Skeletal muscle tissue (tissue), 4 donors: ENCODE measurements around the gene UNC119. TPM values are rescaled to one million over a fixed set of nuclear protein-coding genes. Genes with fewer than 3 reads are reported as not detected.
A peak's percentile ranks its signal among the peaks of the same experiment; 100 is the strongest.

Source experiments
- H3K27ac ChIP-seq: one replicate; pipeline ENCODE4 v1.7.0; 2013; ENCODE audit warnings: mild to moderate bottlenecking, low read depth, low read length, inconsistent platforms
- H3K27me3 ChIP-seq, 3 donors: one replicate each; pipeline ENCODE4 v1.7.0; 2013; ENCODE audit warnings: low read length in 3 of 3; ENCODE audit not compliant: control insufficient read depth in 3 of 3, insufficient read depth in 3 of 3
- H3K36me3 ChIP-seq, 3 donors: one replicate each; pipeline ENCODE4 v1.7.0; 2013; ENCODE audit warnings: low read length in 3 of 3; ENCODE audit not compliant: control insufficient read depth in 3 of 3, insufficient read depth in 3 of 3
- H3K4me1 ChIP-seq, 3 donors: one replicate each; pipeline ENCODE4 v1.7.0; 2013; ENCODE audit warnings: low read length in 3 of 3, mild to moderate bottlenecking in 3 of 3; ENCODE audit not compliant: control insufficient read depth in 3 of 3, insufficient read depth in 3 of 3
- H3K4me3 ChIP-seq, 3 donors: one replicate each; pipeline ENCODE4 v1.7.0; 2013; ENCODE audit warnings: low read length in 3 of 3
- H3K9ac ChIP-seq, 3 donors: one replicate each; pipeline ENCODE4 v1.7.0; 2013; ENCODE audit warnings: low read length in 3 of 3, mild to moderate bottlenecking in 3 of 3, moderate library complexity in 2 of 3, low read depth in 1 of 3
- H3K9me3 ChIP-seq, 3 donors: one replicate each; pipeline ENCODE4 v1.7.0; 2013; ENCODE audit warnings: low read length in 3 of 3; ENCODE audit not compliant: control insufficient read depth in 3 of 3
- total RNA-seq: library from RNA; depleted of rRNA; stranded (reverse); fragments of >200 nt; gene quantifications from one replicate; pipeline ENCODE4 v1.2.3, GENCODE V29; 2014
- donor health status: Osteomylitis.

UNC119 gene
- total RNA-seq, 1 donor from 2014 or later = 5.7 TPM

DNA sequence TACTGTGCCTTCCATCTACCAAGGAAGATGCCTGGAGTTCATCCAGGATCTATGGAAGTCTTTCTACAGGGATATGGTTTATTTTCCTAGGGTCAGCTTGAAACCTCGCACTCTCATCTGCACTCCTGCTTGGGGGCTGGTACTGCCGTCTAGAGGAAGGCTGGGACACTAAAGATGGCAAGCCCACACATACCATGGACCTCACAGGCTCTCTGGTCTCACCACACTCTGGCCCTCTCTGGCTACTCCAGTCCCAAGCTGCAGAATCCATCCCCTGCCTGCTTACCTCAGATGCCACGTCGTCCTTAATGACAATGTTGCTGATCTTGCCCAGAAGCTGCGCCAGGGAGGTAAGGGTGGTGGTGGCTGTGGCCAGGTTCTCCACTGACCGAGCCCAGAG lies 2.1 kb upstream of the UNC119 start:
- peaks cover 40 to 50% (median 48%) of the 10 kb centered on the region in 3 donors for H3K36me3 ChIP-seq
- H3K4me3 ChIP-seq = no peak overlapping the region
- H3K4me1 ChIP-seq = peaks cover 7 to 15% (median 12%) of the 10 kb centered on the region in 3 donors
- no peak overlapping the region for H3K27ac ChIP-seq
- no peaks in the 10 kb centered on the region for H3K27me3 ChIP-seq
- no peak overlapping the region for H3K9ac ChIP-seq
- no peaks in the 10 kb centered on the region for H3K9me3 ChIP-seq

DNA sequence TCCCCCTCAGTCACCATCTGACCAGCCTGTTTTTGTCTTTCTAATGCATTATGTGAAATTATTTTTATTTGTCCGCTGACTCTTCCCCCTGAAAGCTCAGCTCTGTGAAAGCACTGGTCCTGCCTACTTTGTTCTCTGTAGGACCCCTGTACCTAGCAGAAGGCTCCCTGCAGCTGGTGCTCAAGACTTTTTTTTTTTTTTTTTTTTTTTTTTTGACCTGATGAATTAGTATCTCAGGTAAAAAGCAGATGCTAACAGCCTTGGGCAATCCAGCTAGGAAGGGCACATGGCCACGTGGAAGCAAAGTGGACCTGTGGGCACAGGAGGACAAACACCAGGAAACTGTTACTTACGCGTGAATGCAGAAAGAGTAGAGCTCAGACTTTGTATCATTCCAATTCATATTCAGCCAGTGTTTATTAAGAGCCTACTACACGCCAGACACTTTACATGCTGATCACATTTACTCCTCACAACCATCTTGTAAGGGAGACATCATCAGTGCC lies 629 bp upstream of the UNC119 start:
- H3K36me3 ChIP-seq = peaks cover 36 to 44% (median 41%) of the 10 kb centered on the region in 3 donors
- no peak overlapping the region for H3K9ac ChIP-seq
- H3K9me3 ChIP-seq = no peaks in the 10 kb centered on the region
- no peaks in the 10 kb centered on the region for H3K27me3 ChIP-seq
- peak overlapping the region in 2 of 3 donors; percentile 38 to 54 for H3K4me3 ChIP-seq
- H3K4me1 ChIP-seq = peaks cover 7 to 17% (median 15%) of the 10 kb centered on the region in 3 donors
- no peak overlapping the region for H3K27ac ChIP-seq

GRCh38 chr17:28551421-28552175 lies 826 bp downstream of the UNC119 start:
- no peaks in the 10 kb centered on the region for H3K9me3 ChIP-seq
- H3K27ac ChIP-seq = no peak overlapping the region
- peak overlapping the region; percentile 43 to 74 (median 68) for H3K4me3 ChIP-seq
- H3K9ac ChIP-seq = peak overlapping the region in 2 of 3 donors; percentile 53 to 66
- H3K4me1 ChIP-seq = peaks cover 7 to 17% (median 15%) of the 10 kb centered on the region in 3 donors
- H3K27me3 ChIP-seq = no peaks in the 10 kb centered on the region
- H3K36me3 ChIP-seq = peaks cover 29 to 31% (median 30%) of the 10 kb centered on the region in 3 donors

- no peak overlapping the region for H3K9ac ChIP-seq
- H3K4me1 ChIP-seq = peaks cover 7 to 17% (median 15%) of the 10 kb centered on the region in 3 donors
- no peak overlapping the region for H3K27ac ChIP-seq
Observed at GRCh38 chr17:28550858-28551257, 1.6 kb downstream of the UNC119 start.

GRCh38 chr17:28549236-28550132 lies 2.9 kb downstream of the UNC119 start:
- Histone ChIP-seq H3K36me3 (peaks cover 12 to 16% (median 12%) of the 10 kb centered on the region in 3 donors), H3K9me3 (no peaks in the 10 kb centered on the region), H3K4me3 (no peak overlapping the region), H3K9ac (no peak overlapping the region), H3K27me3 (no peaks in the 10 kb centered on the region), H3K4me1 (peaks cover 7 to 17% (median 15%) of the 10 kb centered on the region in 3 donors), H3K27ac (no peak overlapping the region)

More at GRCh38 chr17:28550858-28551257, 1.6 kb downstream of the UNC119 start:
- Histone ChIP-seq H3K4me3 (no peak overlapping the region), H3K27me3 (no peaks in the 10 kb centered on the region), H3K9me3 (no peaks in the 10 kb centered on the region), H3K36me3 (peaks cover 22 to 26% (median 22%) of the 10 kb centered on the region in 3 donors)

- no peaks in the 10 kb centered on the region for H3K27me3 ChIP-seq
- H3K27ac ChIP-seq = no peak overlapping the region
Observed at GRCh38 chr17:28548417-28549130, 3.9 kb downstream of the UNC119 start.

GRCh38 chr17:28547623-28548416 lies 4.6 kb downstream of the UNC119 start:
- Histone ChIP-seq H3K36me3 (peaks cover 0 to 7% (median 3%) of the 10 kb centered on the region in 3 donors), H3K4me1 (peaks cover 7 to 16% (median 13%) of the 10 kb centered on the region in 3 donors), H3K9ac (no peak overlapping the region), H3K27me3 (no peaks in the 10 kb centered on the region), H3K9me3 (no peaks in the 10 kb centered on the region), H3K4me3 (no peak overlapping the region), H3K27ac (no peak overlapping the region)

More at GRCh38 chr17:28548417-28549130, 3.9 kb downstream of the UNC119 start:
- peaks cover 2 to 7% (median 4%) of the 10 kb centered on the region in 3 donors for H3K36me3 ChIP-seq
- H3K9me3 ChIP-seq = no peaks in the 10 kb centered on the region
- H3K4me3 ChIP-seq = no peak overlapping the region
- H3K4me1 ChIP-seq = peaks cover 7 to 17% (median 15%) of the 10 kb centered on the region in 3 donors
- no peak overlapping the region for H3K9ac ChIP-seq

GRCh38 chr17:28547096-28547622 lies 5.3 kb downstream of the UNC119 start:
- Histone ChIP-seq H3K9ac (no peak overlapping the region), H3K27me3 (no peaks in the 10 kb centered on the region), H3K27ac (no peak overlapping the region), H3K4me1 (peaks cover 7 to 13% (median 11%) of the 10 kb centered on the region in 3 donors), H3K9me3 (no peaks in the 10 kb centered on the region), H3K36me3 (peaks cover 0 to 7% (median 3%) of the 10 kb centered on the region in 3 donors), H3K4me3 (no peak overlapping the region)
